ENCODE data around the gene PLEKHD1.
"Not testable (repeated sequence)": the region's sequence is repeated elsewhere in the genome, so short reads cannot be mapped to it uniquely, and the experiment has no call there.

- TF ChIP-seq CTCF, POLR2A (IDR thresholded peaks at IDR 0.05): not testable (repeated sequence)
These were observed 13.3 kb downstream of the PLEKHD1 start for GRCh38 chr14:69497866-69498265.
